Measurements from ENCODE around the gene MGARP. TPM values are rescaled to one million over a fixed set of nuclear protein-coding genes. Genes with fewer than 3 reads are reported as not detected.
A peak's percentile ranks its signal among the peaks of the same experiment; 100 is the strongest.

Gene MGARP
- total RNA-seq, 6 experiments from 2014 or later, result 10.4 to 38.5 (median 11.8) TPM

GRCh38 chr4:139311909-139312308 lies 31.9 kb upstream of the MGARP start:
- Mint-ChIP-seq H3K4me3 (no peak overlapping the region; the same call in 1 of the 2 replicates), H3K27me3 (ENCODE audit: insufficient read depth) (peaks cover 2% of the 10 kb centered on the region; the same call in 1 of the 2 replicates), H3K27ac (peak overlapping the region; percentile 14), H3K4me1 (ENCODE audit: low read depth) (peaks cover 45% of the 10 kb centered on the region), H3K36me3 (ENCODE audit: low read depth) (peaks cover 21% of the 10 kb centered on the region), H3K9me3 (no peaks in the 10 kb centered on the region)
- no peak for DNase-seq
- TF ChIP-seq CTCF (IDR thresholded peaks at IDR 0.05), result no peak

DNA sequence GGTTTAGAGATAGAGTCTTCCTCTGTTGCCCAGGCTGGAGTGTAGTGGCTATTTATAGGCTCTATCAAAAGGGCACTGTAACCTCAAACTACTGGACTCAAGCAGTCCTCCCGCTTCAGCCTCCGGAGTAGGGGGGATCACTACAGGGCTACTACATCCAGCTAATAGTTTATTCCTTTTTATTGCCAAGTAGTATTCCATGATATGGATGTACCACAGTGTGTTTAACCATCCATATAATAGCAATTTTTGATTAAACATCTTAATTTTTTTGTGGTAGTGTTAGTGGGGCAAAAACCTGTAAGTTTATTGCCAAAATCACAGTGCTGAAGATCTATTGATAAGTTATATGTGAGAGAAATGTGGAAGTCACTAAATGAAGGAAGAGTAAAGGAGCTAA lies 24.9 kb upstream of the MGARP start:
- no peak for TF ChIP-seq CTCF (IDR thresholded peaks at IDR 0.05)
- Mint-ChIP-seq H3K36me3 (ENCODE audit: low read depth) (peaks cover 39% of the 10 kb centered on the region), H3K27me3 (ENCODE audit: insufficient read depth) (peaks cover 7% of the 10 kb centered on the region), H3K9me3 (no peaks in the 10 kb centered on the region), H3K4me1 (ENCODE audit: low read depth) (peaks cover 39% of the 10 kb centered on the region), H3K27ac (no peak overlapping the region), H3K4me3 (no peak overlapping the region)
- DNase-seq, result no peak

DNA sequence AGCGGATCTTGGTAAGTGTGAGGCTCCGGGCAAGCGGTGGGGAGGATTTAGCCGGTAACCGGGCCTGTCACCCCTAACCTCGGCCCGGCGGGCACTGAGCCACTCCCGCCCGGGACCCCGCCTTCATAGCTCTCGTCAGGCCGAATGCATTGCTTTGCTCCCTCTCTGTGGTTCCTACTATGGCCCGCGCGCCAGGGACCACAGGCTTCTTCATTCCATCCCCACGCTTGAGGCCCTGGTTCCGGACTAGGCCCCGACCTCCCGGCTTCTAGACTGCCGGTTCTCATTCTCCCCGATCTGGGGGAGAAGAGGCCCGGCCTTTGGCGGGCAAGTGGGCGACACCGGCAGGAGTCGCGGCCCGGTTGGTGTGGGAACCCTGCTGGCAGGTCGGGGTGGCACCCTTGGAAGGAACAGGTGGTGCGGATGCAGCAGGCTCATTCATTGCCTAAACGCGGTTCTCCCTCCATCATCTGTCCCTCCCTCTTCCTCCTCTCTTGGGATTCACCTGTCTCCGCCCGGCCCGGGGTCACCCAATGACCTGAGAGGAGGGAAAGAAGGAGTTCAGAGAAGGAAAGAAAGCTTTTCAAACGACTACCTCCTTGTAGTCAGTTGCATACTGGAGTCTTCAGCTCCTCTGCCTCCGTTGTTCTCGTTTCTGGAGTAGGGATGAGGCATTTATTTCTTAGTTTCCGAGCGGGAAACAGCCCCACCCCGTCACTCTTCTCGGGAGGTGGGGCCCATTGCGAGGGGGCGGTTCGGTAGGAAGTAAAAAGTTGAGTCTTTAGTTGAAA lies 22.0 kb upstream of the MGARP start, which contains the start of gene NDUFC1:
TSS of gene NDUFC1 (minus strand) at position 657 of the 791 bp plus-strand sequence. CDS start 6,679 bp downstream, outside the sequence.
- H3K4me1 Mint-ChIP-seq (ENCODE audit: low read depth), result peaks cover 55% of the 10 kb centered on the region
- H3K27me3 Mint-ChIP-seq (ENCODE audit: insufficient read depth), result peaks cover 5% of the 10 kb centered on the region
- H3K4me3 Mint-ChIP-seq, result peak within 1 kb of the TSS; percentile 99
- DNase-seq, result peak; percentile 18
- peak within 1 kb of the TSS; percentile 98 for H3K27ac Mint-ChIP-seq
- no peaks in the 10 kb centered on the region for H3K9me3 Mint-ChIP-seq
- peaks cover 39% of the 10 kb centered on the region for H3K36me3 Mint-ChIP-seq (ENCODE audit: low read depth)
- TF ChIP-seq CTCF (IDR thresholded peaks at IDR 0.05), result peak; percentile 58

DNA sequence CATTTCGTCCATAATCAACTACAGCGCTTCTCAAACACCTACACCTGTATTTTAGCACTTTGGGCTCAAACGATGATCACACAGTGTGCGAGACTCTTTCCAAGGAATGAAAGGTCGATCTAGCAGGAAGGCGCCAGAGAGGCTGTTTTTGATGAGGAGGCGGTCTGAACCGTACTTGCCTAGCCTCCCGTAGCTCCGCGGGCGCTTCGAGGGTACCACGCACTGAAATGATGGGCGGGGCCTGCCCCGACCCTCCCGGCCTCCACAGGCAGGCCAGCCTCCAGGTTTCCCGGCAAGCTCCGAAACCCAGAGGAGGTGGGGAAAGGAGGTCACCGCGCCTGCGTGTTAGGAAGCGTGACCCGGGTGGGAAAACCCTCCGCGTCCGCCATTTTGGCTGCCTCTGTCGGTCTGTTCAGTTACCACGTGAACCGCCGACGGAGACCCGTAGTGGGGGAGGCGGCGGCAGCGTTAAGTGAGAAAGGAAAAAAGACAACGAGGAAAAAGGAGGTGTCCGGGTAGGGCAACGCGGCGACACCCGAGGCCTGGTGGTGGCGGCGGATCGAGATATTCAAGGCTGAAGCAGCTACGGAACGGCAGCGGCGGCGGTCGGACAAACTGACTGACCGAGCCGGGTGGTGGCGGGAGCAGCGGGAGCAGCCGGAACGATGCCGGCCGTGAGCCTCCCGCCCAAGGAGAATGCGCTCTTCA lies 21.2 kb upstream of the MGARP start, which contains the start of gene NAA15:
TSS of gene NAA15 (plus strand) at position 393 of the 708 bp plus-strand sequence. CDS start at position 666, 273 bp downstream.
- peaks cover 33% of the 10 kb centered on the region for H3K36me3 Mint-ChIP-seq (ENCODE audit: low read depth)
- peaks cover 5% of the 10 kb centered on the region for H3K27me3 Mint-ChIP-seq (ENCODE audit: insufficient read depth)
- no peaks in the 10 kb centered on the region for H3K9me3 Mint-ChIP-seq
- DNase-seq, result peak; percentile 97
- peaks cover 56% of the 10 kb centered on the region for H3K4me1 Mint-ChIP-seq (ENCODE audit: low read depth)
- H3K4me3 Mint-ChIP-seq, result peak within 1 kb of the TSS; percentile 99
- no peak for TF ChIP-seq CTCF (IDR thresholded peaks at IDR 0.05)
- H3K27ac Mint-ChIP-seq, result peak within 1 kb of the TSS; percentile 98

GRCh38 chr4:139300431-139301112 lies 20.5 kb upstream of the MGARP start:
- Mint-ChIP-seq H3K4me3 (peak overlapping the region; percentile 99), H3K9me3 (no peaks in the 10 kb centered on the region), H3K27me3 (ENCODE audit: insufficient read depth) (peaks cover 5% of the 10 kb centered on the region), H3K4me1 (ENCODE audit: low read depth) (peaks cover 57% of the 10 kb centered on the region), H3K36me3 (ENCODE audit: low read depth) (peaks cover 27% of the 10 kb centered on the region), H3K27ac (peak overlapping the region; percentile 98)
- DNase-seq, result peak; percentile 63
- no peak for TF ChIP-seq CTCF (IDR thresholded peaks at IDR 0.05)
